Neural cell (in vitro differentiated cells): ENCODE measurements around the gene JMJD6.

Experiments
- EP300 ChIP-seq: fragments of 450-650 bp; conservative IDR thresholded peaks from 2 replicates; pipeline ENCODE4 v1.6.1; 2014; ENCODE audit warnings: antibody characterized with exemption, mild to moderate bottlenecking, moderate library complexity; ENCODE audit not compliant: poor library complexity, severe bottlenecking
- EZH2 ChIP-seq: fragments of 200-600, 300-800 bp; shearing (Covaris generic), sonication (generic); IDR thresholded peaks from 2 replicates; pipeline ENCODE4 v1.6.1; 2014; ENCODE audit warnings: antibody characterized with exemption, low read length, borderline replicate concordance, mild to moderate bottlenecking; ENCODE audit not compliant: insufficient read depth, poor library complexity, severe bottlenecking
- MXI1 ChIP-seq: fragments of 450-650 bp; conservative IDR thresholded peaks from 2 replicates; pipeline ENCODE4 v1.6.1; 2014; ENCODE audit warnings: antibody characterized with exemption, mild to moderate bottlenecking; ENCODE audit not compliant: poor library complexity, severe bottlenecking
- POLR2AphosphoS5 ChIP-seq: IDR thresholded peaks from 2 replicates; pipeline ENCODE4 v1.6.1; 2012
- RAD21 ChIP-seq: fragments of 450-650 bp; conservative IDR thresholded peaks from 2 replicates; pipeline ENCODE4 v1.6.1; 2014; ENCODE audit warnings: antibody characterized with exemption, mild to moderate bottlenecking, moderate library complexity
- REST ChIP-seq: IDR thresholded peaks from 2 replicates; pipeline ENCODE4 v1.6.1; 2012; ENCODE audit warnings: borderline replicate concordance
- SMC3 ChIP-seq: fragments of 450-650 bp; conservative IDR thresholded peaks from 2 replicates; pipeline ENCODE4 v1.6.1; 2014; ENCODE audit warnings: antibody characterized with exemption, mild to moderate bottlenecking, moderate library complexity; ENCODE audit not compliant: poor library complexity
- TAF1 ChIP-seq: IDR thresholded peaks from 2 replicates; pipeline ENCODE4 v1.6.1; 2012; ENCODE audit warnings: low read depth
- TF ChIP-seq, protein P1 (sequence below): fragments of 450-650 bp; IDR thresholded peaks from 2 replicates; pipeline ENCODE4 v1.5.1; 2014; ENCODE audit warnings: antibody characterized with exemption, mild to moderate bottlenecking, moderate library complexity; ENCODE audit not compliant: poor library complexity, severe bottlenecking

DNA sequence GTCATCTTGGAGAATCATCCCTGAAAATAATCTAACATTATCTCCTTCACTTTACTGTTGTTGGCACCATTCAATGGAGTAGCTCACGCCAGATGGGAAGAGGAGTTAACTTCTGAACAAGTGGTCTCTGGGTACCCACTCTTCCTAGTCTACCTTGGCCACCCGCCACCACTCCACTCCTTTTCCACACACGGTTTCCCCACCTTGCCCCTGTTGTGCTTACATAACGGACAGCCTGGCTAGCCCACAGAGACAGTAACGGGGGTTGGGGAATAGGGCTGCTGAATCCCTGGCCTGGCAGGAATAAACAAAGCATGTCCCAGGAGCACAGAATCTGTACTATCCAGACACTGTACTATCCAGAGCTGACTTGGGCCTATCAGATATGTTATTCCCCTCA lies 12.1 kb downstream of the JMJD6 start:
- TF ChIP-seq, protein P1, sequence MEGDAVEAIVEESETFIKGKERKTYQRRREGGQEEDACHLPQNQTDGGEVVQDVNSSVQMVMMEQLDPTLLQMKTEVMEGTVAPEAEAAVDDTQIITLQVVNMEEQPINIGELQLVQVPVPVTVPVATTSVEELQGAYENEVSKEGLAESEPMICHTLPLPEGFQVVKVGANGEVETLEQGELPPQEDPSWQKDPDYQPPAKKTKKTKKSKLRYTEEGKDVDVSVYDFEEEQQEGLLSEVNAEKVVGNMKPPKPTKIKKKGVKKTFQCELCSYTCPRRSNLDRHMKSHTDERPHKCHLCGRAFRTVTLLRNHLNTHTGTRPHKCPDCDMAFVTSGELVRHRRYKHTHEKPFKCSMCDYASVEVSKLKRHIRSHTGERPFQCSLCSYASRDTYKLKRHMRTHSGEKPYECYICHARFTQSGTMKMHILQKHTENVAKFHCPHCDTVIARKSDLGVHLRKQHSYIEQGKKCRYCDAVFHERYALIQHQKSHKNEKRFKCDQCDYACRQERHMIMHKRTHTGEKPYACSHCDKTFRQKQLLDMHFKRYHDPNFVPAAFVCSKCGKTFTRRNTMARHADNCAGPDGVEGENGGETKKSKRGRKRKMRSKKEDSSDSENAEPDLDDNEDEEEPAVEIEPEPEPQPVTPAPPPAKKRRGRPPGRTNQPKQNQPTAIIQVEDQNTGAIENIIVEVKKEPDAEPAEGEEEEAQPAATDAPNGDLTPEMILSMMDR: no peak
- no peak for TF ChIP-seq POLR2AphosphoS5
- no peak for TF ChIP-seq TAF1
- no peak for TF ChIP-seq EZH2
- TF ChIP-seq SMC3: no peak
- no peak for TF ChIP-seq EP300
- TF ChIP-seq REST: no peak
- no peak for TF ChIP-seq RAD21
- no peak for TF ChIP-seq MXI1
